Measurements from ENCODE around the gene PSMB8.

GRCh38 chr6:32858194-32858593 lies 14.3 kb upstream of the PSMB8 start:
- TF ChIP-seq CTCF (IDR thresholded peaks at IDR 0.05) (no peak), POLR2AphosphoS5 (IDR thresholded peaks at IDR 0.05) (no peak), POLR2A (IDR thresholded peaks at IDR 0.05) (no peak), EP300 (IDR thresholded peaks at IDR 0.05) (no peak)

Measured in sigmoid colon (tissue), 4 donors.